Mesenteric fat pad (tissue), 1 donor: ENCODE measurements around the gene TMEM19. TPM values are rescaled to one million over a fixed set of nuclear protein-coding genes. Genes with fewer than 3 reads are reported as not detected.

Experiments
- DNase-seq: peaks from one replicate; pipeline ENCODE4 v3.0.0-alpha.2; 2020; ENCODE audit warnings: low spot score
- long read RNA-seq: library from polyadenylated mRNA; unstranded; transcript quantifications from one replicate; pipeline ENCODE4 v2.0.0, GENCODE V29; 2020
- total RNA-seq: library from RNA; stranded (reverse); fragmentation: NEBNext Ultra II Directional; extraction: Animal tissue kit (Norgen Biotek cat#: 25700); gene quantifications from one replicate; pipeline ENCODE4 v1.2.1, GENCODE V29; 2021
- donor health status: DM: yes; HTN: yes; CAD: no.

The TMEM19 gene
- total RNA-seq, result 24.9 TPM
- long read RNA-seq, full-length matches to known transcripts, result 26 of 41 reads
- long read RNA-seq, partial matches to known transcripts, result 0 of 41 reads
- long read RNA-seq, other reads (novel, unspliced or antisense), result 15 of 41 reads

DNA sequence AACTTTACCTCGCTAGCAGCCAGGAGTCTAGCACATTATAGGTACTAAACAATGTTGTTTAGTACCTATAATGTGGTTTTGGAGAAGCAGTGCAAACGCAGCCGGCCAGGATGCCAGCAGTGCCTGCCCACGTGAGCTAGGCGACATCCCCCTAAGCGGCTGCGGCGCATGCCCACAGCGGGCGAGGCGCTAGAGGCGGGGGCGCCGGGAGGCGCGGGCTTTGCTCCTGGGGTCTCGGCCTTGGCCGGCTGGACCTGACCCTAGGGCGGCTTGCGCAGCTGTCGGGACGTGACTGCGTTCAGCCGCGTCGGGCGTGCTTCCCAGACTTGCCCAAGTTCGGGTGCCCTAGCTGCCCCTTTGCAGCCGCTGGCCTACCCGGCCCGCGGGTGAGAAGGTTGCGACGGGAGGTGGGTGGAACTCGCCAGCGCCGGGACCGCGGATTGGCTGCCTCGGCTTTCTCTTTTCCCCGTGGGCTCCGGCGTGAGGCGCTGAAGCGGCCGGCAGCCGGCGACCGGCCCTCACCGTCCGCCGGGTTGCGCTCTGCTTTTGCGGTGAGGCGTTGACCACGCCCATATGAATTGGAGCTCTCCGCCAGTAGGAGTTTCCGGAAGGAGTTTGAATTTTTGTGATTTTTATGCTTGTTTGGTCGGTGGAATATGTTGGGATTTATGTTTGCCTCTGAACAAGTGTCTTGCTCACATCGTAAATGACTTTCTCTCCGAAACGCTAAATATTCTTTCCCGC lies at the start of gene TMEM19:
Gene TMEM19 (plus strand): TSS at position 169 of the 744 bp plus-strand sequence. CDS start 599 bp downstream, outside the sequence.
- DNase-seq, result peak; percentile 96

DNA sequence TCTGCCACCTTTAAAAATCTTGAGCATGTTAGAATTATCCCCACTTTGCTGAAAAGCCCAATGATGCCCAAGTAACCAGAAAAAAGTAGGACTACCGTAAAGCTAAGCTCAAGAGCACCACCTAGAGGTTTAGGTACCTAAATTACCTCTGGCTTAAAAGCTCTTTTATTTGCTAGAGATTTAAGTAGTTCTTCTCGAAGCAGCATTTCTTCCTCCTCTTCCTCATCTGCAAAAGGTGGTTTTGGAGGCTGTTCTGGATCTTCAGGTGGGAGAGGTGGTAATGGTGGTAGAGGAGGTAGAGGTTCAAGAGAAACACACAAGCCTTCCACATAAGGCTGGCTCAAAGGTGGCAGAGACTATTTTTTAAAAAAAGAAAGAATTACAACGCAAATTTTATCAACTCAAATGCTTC lies 49.2 kb upstream of the TMEM19 start:
- no peak for DNase-seq

DNA sequence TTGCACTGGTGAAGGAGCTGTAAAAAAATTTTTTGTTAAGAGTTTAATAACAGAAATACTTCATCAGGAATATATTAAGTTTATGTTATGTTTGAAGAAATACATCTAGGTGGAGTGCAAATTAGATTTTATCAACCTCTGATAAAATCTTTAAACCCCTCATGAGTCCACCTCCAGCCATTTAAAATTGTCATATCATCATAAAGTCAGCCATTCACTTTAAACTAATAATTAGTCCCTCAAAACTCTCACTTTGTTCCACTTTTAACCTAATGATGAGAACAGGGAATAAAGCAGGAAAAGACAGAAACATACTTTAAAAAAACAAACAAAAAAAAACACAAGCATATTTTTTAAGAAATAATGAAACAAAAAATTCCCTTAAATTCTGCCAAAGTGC lies 47.4 kb upstream of the TMEM19 start:
- no peak for DNase-seq

DNA sequence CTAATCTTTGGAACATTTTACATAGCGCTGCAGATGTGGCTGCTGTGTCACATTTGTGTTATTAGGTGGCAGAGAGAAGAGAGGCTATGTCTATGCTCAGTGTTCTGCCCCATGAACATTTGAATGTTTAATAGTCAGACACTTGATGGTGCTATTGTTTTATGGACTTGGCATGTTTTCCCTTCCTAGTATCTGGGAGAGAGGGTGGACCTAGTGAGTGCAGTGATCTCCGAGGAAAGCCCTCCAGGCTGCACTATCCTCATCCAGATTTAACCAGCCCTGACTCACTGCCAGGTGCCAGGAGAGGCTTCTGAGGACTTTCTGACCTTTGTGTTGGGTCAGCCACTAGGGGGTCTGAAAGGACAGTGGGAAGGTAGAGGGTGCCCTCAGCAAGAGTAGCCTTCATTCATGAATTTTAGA lies 46.5 kb upstream of the TMEM19 start:
- DNase-seq, result no peak

DNA sequence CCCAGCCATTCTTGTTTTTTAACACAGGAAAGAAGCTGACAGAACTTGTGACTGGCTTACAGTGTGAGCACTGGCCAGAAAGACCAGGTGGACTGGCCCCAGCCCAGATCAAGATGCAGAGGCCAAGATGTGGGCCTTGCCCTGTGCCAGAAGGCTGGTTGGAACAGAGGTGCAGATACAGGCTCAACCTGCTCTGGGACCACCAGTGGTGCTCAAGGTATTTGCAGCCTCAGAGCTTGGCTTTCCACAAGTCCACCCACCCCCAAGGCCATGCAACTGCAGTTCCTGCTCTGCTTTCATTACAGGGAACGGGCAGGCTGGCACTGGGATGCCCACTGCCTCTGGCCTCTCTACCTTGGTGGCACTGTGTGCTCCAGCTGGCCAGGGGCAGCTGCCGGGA lies 45.6 kb upstream of the TMEM19 start:
- DNase-seq, result peak; percentile 76

DNA sequence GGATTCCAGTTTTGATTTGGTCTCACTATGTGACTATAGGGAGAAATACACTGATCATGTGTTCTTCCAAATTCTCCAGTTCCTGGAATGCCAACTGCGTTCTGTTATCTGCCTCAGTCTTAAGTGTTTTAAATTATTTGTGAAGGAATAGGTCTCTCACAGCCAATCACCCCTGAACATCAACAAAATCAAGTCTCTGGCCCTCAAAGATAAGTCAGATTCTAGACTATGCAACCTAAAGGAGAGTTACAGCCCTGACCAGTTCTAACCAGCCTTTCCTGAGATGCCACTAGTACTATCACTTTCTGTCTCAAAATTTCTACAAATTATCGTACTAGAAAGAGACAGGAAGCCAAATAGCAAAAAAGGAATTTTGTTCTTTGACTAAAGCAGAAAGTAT lies 44.5 kb upstream of the TMEM19 start:
- no peak for DNase-seq

DNA sequence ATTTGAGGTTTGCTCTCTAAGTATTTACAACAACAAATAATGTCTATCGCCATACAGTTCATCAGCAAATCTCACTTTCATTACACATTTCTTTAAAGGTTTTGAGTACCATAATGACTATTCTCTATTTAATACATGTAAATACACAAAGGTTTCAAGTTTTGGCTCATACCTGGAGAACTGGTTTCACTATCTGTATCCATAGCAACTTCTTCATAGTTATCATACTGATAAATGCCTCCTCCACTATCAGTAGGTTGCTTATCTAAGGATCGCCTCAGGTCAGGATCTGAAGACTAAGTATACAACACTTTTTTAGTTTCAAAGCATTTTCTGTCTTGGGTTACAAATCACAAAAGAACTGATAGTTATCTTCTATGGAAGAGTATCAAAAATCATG lies 43.6 kb upstream of the TMEM19 start:
- DNase-seq, result no peak

DNA sequence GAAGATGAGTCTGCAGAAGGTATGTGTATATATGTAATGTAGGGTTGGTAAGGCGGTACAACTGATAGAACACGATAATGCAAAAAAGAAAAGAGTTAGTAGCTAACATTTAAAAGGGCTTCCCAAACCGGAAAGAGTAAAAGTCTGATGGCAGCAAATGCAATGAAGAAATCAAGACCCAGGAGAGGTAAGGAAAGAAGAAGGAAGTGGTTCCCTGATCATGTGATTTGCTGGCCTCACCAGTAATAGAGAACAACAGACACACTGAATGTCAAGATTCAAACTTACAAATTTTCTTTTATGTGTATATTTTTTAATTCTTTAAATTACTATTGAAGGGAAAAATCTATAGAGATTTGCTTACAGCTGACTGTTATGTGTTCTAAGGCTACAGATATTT lies 40.6 kb upstream of the TMEM19 start:
- DNase-seq, result no peak

DNA sequence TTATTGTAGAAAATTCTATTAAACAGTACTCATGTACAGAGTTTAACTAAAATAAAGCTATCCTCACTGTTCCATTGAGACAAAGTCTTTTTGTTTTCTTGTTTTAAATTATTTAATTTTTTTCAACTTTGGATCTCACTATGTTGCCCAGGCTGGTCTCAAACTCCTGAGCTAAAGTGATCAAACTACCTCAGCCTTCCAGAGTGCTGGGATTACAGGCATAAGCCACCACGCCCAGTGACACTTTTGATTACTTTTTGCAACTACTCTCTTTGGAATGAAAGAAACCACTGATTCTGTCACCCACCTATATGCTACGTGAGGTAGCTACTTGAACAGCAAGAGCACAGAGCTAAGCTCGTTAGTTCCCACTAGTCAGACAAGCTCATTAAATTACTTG lies 39.4 kb upstream of the TMEM19 start:
- DNase-seq, result no peak

DNA sequence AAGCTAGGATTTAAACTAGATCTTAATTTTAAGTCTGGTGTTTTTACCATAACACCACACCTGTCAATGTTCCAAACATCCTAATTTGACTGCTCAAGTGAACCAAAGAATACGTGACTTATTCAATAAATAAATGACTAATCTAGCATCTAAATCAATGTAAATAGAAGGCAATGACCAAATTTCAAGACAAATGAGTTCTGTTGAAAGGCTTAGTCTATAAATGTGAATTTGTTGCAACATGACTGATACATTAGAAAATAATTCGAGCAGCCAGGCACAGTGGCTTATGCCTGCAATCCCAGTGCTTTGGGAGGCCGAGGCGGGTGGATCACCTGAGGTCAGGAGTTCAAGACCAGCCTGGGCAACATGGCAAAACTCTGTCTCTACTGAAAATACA lies 37.3 kb upstream of the TMEM19 start:
- no peak for DNase-seq

DNA sequence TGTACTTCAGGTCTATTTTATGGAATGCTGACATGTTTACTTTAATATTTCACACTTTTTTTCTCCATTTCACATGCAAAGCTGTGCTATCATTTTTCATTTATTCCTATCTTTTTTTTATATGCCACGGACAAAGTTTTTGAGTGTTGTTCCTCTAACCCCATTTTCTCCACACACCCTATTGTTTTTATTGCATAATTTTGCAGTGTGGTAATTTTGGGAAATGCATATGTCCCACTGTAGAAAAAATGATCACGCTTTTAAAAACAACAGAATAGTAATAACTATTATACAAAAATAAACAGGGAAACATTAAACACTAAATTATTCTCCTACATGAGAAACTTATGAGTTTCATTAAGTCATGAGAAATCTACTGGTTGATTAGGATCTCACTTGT lies 36.5 kb upstream of the TMEM19 start:
- no peak for DNase-seq

DNA sequence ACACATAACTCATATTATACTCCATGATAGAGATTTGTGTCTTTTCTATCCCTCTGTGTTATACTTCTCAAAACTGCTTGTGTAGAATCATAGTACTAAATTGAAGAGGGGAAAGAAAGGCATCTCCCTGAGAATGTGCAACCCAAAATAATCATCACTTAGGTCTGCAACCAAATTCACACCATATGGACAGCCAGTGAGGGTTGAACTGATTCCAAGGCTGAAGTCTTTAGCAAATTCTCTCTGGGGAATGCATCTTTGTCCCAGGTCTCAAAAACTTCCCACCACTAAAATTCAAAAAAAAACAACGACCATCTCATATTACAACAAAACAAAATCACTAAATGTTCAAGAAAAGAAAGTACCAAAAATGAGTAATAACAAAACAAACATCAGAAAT lies 33.2 kb upstream of the TMEM19 start:
- DNase-seq, result no peak

DNA sequence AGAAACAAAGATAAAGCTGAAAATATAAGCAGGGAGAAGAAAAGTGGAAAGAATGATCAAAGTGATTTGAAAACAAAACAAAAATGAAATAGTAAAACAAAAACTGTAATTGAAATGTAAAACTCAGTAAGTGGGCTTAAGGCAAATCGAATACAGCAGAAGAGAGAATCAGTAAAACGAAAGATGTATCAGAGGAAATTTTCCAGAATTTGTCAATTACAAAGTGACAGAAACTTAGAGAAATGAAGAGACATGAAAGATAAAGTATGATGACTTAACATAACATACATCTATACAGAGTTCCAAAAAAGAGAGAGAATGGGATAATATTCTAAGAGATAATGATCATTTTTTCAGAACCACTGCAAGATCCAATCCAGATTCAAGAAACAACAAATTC lies 32.7 kb upstream of the TMEM19 start:
- DNase-seq, result no peak

DNA sequence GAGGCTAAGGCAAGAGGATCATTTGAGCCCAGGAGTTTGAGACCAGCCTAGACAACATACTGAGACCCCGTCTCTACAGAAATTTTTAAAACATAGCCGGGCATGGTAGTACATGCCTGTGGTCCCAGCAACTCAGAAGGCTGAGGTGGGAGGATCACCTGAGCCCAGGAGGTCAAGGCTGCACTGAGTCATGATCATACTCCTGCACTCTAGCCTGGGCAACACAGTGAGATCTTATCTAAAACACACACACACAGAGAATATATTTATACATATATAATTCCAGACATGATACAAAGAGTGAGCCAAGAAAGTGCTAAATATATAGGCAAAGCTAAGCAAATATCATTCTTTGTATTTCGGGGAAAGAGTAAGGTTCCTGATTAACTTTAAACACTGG lies 31.7 kb upstream of the TMEM19 start:
- DNase-seq, result no peak

DNA sequence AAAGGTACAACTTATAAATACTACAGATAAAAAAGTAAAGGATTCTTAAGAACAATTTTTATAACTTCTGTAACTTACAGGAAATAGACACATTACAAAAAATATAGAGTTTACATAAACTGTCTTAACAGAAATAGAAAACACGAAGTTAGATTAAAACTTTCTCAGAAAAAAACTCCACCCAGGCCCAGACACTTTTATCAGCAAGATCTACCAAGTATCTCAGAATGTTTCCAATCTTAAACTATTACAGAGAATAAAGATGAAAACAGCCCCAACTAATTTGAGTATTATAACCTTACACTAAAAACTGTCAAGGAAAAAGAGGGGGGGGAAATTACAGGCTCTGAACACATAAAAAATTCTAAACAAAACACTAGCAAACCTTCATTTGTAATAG lies 30.4 kb upstream of the TMEM19 start:
- DNase-seq, result no peak

DNA sequence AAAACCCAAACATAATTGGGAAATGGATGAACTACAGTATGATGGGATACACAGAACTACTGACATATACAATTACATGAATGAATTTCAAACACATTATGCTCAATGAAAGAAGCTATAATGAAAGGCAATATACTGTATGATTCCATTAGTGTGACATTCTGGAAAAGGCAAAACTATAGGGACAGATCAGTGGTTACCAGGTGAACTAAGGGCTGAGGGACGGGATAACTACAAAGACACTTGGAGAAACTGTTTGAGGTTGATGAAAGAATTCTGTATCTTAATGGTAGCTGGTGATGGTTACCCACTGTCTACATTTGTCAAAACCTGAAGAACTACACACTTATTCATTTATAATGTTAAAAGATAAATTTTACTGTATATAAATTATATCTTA lies 30.0 kb upstream of the TMEM19 start:
- DNase-seq, result no peak

DNA sequence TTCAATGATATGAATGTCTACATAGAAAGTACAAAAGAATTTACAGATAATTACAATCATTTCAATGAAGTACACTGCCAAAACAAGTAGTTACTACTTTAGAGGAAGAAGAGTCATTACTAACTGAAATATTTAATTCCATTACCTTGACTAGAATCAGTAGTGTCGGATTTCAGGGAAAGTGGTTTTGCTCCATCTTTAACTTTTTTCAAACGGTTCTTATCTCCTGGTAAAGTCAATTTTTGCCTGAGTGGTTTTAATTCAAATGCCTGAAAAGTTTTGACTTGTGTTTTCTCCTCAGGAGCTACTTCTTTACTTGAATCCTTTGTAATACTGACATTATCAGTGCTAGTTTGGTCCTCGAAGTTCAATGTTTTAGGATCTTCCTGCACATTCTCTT lies 29.1 kb upstream of the TMEM19 start:
- DNase-seq, result no peak

DNA sequence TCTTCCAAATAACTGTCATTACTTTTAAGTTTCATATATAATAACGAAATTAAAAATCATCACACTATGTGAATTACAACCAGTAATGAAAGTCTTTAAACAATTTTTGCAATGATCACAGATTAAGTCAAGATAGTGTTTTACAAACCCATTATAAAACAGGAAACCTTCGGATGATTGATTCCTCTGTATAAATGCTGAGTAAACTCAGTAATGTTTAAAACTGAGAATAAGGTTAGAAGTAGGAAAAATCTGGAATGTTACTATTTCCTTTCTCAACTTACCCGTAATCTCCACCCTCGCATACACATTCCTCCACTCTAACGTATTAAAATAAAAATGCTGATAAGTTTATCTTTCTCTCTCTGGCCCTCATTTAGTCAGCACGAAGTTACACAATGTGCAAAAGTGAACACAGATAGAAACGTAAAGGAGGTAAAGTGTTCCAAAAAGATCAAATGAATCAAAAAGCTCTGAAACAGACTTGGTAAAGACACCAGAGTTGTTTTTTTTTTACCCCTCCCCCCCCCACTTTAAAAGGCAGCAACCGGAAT lies 23.8 kb upstream of the TMEM19 start:
- DNase-seq, result no peak

DNA sequence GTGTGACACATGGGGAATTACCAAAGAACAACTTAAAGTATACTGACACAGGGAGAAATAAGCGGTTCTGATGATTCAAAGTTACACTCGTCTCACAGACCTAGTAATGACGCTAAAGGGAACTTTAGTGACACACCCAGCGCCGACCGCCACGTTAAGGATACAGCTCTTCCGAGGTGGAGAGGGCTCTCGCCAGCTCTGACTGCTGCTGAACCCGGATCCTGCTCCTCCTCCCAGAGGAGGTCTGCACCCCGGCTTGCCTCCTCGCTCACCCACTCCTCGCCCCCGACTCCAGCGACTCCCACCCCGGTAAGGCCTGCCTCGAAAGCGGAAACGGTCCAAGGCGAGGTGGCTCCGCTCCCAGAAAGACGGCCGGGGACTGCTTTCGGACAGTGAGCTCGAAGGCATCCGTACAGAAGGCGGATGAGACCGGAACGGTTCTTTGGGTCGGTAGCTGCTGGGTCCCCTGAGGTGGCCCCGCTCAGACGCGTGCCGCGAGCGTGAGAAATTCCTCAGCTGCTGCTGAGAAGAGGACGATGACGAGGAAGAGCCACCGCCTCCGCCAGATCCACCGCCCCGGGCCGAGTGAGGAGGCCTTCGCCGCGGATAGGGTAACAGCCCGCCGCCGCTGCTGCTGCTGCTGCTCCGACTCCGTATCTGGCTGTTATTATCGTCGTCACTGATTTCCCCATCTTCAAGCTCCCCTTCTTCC lies 22.9 kb upstream of the TMEM19 start:
- DNase-seq, result peak; percentile 92

DNA sequence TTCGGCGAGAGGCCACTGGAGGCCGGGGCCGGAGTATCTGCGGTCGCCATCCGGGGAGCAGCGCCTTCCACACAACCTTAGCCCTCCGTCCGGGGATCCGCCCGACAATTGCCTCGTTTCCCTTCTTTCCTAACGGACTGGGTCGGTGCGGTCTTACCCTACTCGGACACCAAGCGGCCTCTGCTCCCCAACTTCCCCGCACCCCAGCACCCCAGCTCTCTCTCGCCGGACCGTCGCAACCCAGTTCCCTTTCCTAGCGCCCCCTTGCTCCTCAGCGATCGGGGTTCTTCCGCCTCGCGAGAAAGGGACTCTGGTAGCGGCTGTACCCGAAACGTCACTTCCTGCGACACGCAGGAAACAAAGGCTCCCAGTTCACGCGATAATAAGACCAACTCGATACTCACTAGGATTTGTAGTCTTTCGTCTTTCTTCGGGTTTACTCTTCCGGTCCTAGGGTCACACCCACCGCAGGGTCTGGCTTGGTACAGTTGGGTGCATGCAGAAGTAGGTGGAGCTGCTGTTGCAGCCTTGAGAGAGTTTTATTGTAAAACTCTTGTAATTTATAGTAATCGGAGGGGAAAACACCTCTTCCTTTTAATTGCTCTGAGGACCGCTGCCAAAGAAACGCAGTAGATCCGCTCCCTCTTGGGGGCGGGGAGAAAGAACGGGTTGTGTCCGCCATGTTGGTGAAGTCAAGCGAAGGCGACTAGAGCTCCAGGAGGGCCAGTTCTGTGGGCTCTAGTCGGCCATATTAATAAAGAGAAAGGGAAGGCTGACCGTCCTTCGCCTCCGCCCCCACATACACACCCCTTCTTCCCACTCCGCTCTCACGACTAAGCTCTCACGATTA lies 22.1 kb upstream of the TMEM19 start, which contains the start of the genes THAP2 and ZFC3H1:
Gene THAP2 (plus strand): TSS at position 741 of the 850 bp plus-strand sequence. CDS start 209 bp downstream, outside the sequence.
Gene ZFC3H1 (minus strand): TSS at position 288 of the 850 bp plus-strand sequence. CDS start 238 bp downstream, at position 50.
- DNase-seq, result peak; percentile 97
